Measurements from ENCODE around the gene SERPINB3. TPM values are rescaled to one million over a fixed set of nuclear protein-coding genes. Genes with fewer than 3 reads are reported as not detected.
"Not testable (repeated sequence)": the region's sequence is repeated elsewhere in the genome, so short reads cannot be mapped to it uniquely, and the experiment has no call there.

SERPINB3 gene
- total and polyA plus RNA-seq, 11 donors, result 0.07 to 0.16 TPM; not detected in 9

- intact Hi-C loops (cut with DNase I), result loop anchor here in 1 of 10 donors (10.0 kb wide), 1 partner anchor 62 kb away; the partner anchor contains the start of gene SERPINB13
- H3K9me3 ChIP-seq, result no peaks in the 10 kb centered on the region
- ATAC-seq, result no peak
- no peak for DNase-seq
- no peak overlapping the region for H3K4me3 ChIP-seq
- H3K4me1 ChIP-seq, result no peaks in the 10 kb centered on the region
- no peak for TF ChIP-seq POLR2A (IDR thresholded peaks at IDR 0.05)
- TF ChIP-seq, protein P1, sequence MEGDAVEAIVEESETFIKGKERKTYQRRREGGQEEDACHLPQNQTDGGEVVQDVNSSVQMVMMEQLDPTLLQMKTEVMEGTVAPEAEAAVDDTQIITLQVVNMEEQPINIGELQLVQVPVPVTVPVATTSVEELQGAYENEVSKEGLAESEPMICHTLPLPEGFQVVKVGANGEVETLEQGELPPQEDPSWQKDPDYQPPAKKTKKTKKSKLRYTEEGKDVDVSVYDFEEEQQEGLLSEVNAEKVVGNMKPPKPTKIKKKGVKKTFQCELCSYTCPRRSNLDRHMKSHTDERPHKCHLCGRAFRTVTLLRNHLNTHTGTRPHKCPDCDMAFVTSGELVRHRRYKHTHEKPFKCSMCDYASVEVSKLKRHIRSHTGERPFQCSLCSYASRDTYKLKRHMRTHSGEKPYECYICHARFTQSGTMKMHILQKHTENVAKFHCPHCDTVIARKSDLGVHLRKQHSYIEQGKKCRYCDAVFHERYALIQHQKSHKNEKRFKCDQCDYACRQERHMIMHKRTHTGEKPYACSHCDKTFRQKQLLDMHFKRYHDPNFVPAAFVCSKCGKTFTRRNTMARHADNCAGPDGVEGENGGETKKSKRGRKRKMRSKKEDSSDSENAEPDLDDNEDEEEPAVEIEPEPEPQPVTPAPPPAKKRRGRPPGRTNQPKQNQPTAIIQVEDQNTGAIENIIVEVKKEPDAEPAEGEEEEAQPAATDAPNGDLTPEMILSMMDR (IDR thresholded peaks at IDR 0.05), result no peak
- H3K27ac ChIP-seq, result no peak overlapping the region
- no peaks in the 10 kb centered on the region for H3K27me3 ChIP-seq
- H3K36me3 ChIP-seq, result no peaks in the 10 kb centered on the region
These were observed 14.8 kb downstream of the SERPINB3 start for GRCh38 chr18:63646936-63647335.

- not testable (repeated sequence) for ATAC-seq, H3K4me1 ChIP-seq, H3K27me3 ChIP-seq, H3K36me3 ChIP-seq, H3K27ac ChIP-seq, H3K9me3 ChIP-seq, DNase-seq, H3K4me3 ChIP-seq
- intact Hi-C loops (cut with DNase I), result loop anchor here in 1 of 10 donors (10.0 kb wide), 1 partner anchor 60 kb away; the partner anchor contains the start of gene SERPINB13
- WGBS, 4 donors, result 22 to 93% (median 62%) methylated on average over 1 of the region's 1 CpG
These were observed 17.0 kb downstream of the SERPINB3 start for GRCh38 chr18:63644694-63645093.

- not testable (repeated sequence) for H3K36me3 ChIP-seq, H3K27ac ChIP-seq, H3K4me1 ChIP-seq, DNase-seq, H3K9me3 ChIP-seq, H3K27me3 ChIP-seq, H3K4me3 ChIP-seq, ATAC-seq
- 82 to 100% (median 93%) methylated on average over 1 of the region's 2 CpGs for WGBS, 4 donors
- intact Hi-C loops (cut with DNase I), result loop anchor here in 1 of 10 donors (10.0 kb wide), 1 partner anchor 59 kb away; the partner anchor contains the start of gene SERPINB13
These were observed 17.6 kb downstream of the SERPINB3 start, which contains the start of gene SERPINB4 for GRCh38 chr18:63644142-63644541. Gene SERPINB4, minus strand, starts transcription at chr18:63644256. Its CDS starts 679 bp downstream, at chr18:63643577.

GRCh38 chr18:63642668-63643356 lies 18.9 kb downstream of the SERPINB3 start:
- not testable (repeated sequence) for DNase-seq, ATAC-seq, H3K9me3 ChIP-seq, H3K4me3 ChIP-seq, H3K27ac ChIP-seq, H3K27me3 ChIP-seq, H3K36me3 ChIP-seq, H3K4me1 ChIP-seq
- intact Hi-C loops (cut with DNase I), result loop anchor here in 1 of 10 donors (10.0 kb wide), 1 partner anchor 58 kb away; the partner anchor contains the start of gene SERPINB13
- 89 to 93% (median 92%) methylated on average over 4 of the region's 4 CpGs for WGBS, 4 donors

DNA sequence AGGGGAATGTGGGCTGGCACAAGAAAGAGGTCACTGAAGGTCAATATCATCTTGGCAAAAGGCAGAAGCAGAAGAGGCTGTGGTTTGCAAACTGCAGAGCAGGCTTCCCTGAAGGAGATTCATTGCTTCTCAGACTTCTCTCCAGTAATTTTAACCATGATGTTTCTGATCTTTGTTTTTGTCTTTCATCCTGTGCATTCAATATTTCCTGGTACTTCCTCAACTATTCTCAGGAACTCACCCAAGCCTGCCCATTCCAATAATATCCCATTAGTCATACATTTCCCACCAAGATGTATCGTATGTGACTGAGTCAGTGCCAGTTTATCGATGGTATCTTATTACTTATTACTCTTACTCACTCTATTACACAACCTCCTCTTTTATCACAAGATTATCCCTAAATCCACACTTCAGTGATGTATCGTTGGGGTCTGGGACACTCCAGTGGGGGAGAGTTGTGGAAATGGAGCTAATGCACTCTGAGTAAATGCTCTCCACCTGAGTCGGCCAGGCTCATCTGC lies 20.5 kb downstream of the SERPINB3 start:
- ATAC-seq, H3K4me3 ChIP-seq: not testable (repeated sequence)

DNA sequence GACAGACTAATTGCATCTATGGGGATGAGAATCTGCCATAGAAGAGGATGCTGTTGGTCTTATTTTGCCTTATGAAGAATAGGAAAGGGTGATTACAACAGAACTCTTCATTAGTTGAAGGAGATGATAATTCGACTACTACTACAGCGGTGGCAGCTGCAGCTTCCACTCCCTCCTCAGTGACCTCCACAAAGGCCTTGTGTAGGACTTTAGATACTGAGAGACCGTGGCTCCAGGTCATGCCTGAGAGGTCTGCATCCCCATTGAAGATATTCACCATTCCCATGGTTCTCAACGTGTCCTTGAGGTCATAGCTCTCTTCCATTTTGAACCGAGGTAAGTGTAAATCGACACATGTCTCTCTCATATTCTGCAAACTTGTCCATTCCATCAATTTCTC lies 24.0 kb downstream of the SERPINB3 start:
- Histone ChIP-seq H3K9me3 (peaks cover 0 to 13% (median 0%) of the 10 kb centered on the region in 12 donors), H3K27me3 (no peaks in the 10 kb centered on the region), H3K36me3 (no peaks in the 10 kb centered on the region), H3K4me3 (no peak overlapping the region), H3K27ac (no peak overlapping the region), H3K4me1 (no peaks in the 10 kb centered on the region)
- DNase-seq (no peak), ATAC-seq (no peak)
- intact Hi-C loops (cut with DNase I), result no loop called here
- TF ChIP-seq, protein P1 (IDR thresholded peaks at IDR 0.05), result no peak
- TF ChIP-seq POLR2A (IDR thresholded peaks at IDR 0.05), result no peak
- 80 to 88% (median 87%) methylated on average over 6 of the region's 6 CpGs for WGBS, 4 donors

More for the DNA sequence above, 20.5 kb downstream of the SERPINB3 start:
- not testable (repeated sequence) for H3K4me1 ChIP-seq, H3K27me3 ChIP-seq, H3K9me3 ChIP-seq, H3K27ac ChIP-seq, H3K36me3 ChIP-seq, DNase-seq
- intact Hi-C loops (cut with DNase I), result loop anchor here in 1 of 10 donors (10.0 kb wide), 1 partner anchor 56 kb away; the partner anchor contains the start of gene SERPINB13
- 69 to 75% (median 73%) methylated on average over 4 of the region's 4 CpGs for WGBS, 4 donors
